OCI-LY1 (cell line): ENCODE data around the gene CCDC141.

Experiments
- EZH2 ChIP-seq: fragments of 200-600 bp; sonication (generic), shearing (Covaris generic); IDR thresholded peaks from 2 replicates; pipeline ENCODE4 v1.8.0; 2017; ENCODE audit warnings: borderline replicate concordance, mixed run types, mild to moderate bottlenecking, antibody characterized with exemption, low read length, moderate library complexity, mixed read lengths
- TF ChIP-seq, protein P1 (sequence below): fragments of 200-600 bp; sonication (generic), shearing (Covaris generic); IDR thresholded peaks from 2 replicates; pipeline ENCODE4 v1.5.1; 2017; ENCODE audit warnings: mild to moderate bottlenecking, antibody characterized with exemption, low read length, moderate library complexity, mixed read lengths

DNA sequence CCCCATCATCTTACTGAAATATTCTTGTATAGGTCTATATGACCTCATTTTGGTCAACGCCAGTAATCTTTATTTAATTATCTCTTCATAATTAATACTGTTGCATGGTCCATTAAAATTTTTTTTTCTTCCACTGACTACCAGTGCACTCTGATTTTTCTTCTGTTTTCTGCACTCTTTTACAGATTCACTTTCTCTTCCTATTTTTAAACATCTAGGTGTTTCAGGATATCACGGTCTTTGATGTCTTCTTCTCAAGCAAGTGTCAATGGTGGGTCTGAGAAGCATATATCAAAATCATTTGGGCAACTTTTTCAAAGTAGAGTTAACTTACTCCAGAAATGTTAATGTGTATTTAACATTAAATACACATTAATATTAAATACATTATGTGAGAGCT is 51.4 kb downstream of the CCDC141 start:
- TF ChIP-seq, protein P1, sequence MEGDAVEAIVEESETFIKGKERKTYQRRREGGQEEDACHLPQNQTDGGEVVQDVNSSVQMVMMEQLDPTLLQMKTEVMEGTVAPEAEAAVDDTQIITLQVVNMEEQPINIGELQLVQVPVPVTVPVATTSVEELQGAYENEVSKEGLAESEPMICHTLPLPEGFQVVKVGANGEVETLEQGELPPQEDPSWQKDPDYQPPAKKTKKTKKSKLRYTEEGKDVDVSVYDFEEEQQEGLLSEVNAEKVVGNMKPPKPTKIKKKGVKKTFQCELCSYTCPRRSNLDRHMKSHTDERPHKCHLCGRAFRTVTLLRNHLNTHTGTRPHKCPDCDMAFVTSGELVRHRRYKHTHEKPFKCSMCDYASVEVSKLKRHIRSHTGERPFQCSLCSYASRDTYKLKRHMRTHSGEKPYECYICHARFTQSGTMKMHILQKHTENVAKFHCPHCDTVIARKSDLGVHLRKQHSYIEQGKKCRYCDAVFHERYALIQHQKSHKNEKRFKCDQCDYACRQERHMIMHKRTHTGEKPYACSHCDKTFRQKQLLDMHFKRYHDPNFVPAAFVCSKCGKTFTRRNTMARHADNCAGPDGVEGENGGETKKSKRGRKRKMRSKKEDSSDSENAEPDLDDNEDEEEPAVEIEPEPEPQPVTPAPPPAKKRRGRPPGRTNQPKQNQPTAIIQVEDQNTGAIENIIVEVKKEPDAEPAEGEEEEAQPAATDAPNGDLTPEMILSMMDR: no peak
- no peak for TF ChIP-seq EZH2
